ENCODE measurements around the gene VRK2. TPM values are rescaled to one million over a fixed set of nuclear protein-coding genes. Genes with fewer than 3 reads are reported as not detected.
"Not testable (repeated sequence)": the region's sequence is repeated elsewhere in the genome, so short reads cannot be mapped to it uniquely, and the experiment has no call there.

VRK2 gene
- total and polyA plus RNA-seq, 12 donors: 8.4 to 31.0 (median 26.5) TPM

GRCh38 chr2:58107803-58108710 is 61.5 kb downstream of the VRK2 start:
- 86 to 89% methylated on average over 10 of the region's 10 CpGs for WGBS, 2 donors

GRCh38 chr2:58109481-58109880 is 62.9 kb downstream of the VRK2 start:
- H3K27me3 ChIP-seq: no peaks in the 10 kb centered on the region
- DNase-seq (no peak), ATAC-seq (no peak)
- H3K27ac ChIP-seq: no peak overlapping the region
- H3K36me3 ChIP-seq: no peaks in the 10 kb centered on the region
- H3K4me1 ChIP-seq: peaks cover 0 to 48% (median 0%) of the 10 kb centered on the region in 9 donors
- TF ChIP-seq CTCF (IDR thresholded peaks at IDR 0.05): no peak
- intact Hi-C loops (cut with DNase I): no loop called here
- no peaks in the 10 kb centered on the region for H3K9me3 ChIP-seq
- no peak overlapping the region for H3K4me3 ChIP-seq
- 85 to 87% methylated on average over 2 of the region's 2 CpGs for WGBS, 2 donors

More at GRCh38 chr2:58107803-58108710, 61.5 kb downstream of the VRK2 start:
- TF ChIP-seq CTCF (IDR thresholded peaks at IDR 0.05): no peak
- peak in 2 of 8 donors; percentile 19 to 73 for ATAC-seq
- Histone ChIP-seq H3K27ac (peak overlapping the region in 1 of 10 donors; percentile 81), H3K36me3 (no peaks in the 10 kb centered on the region), H3K27me3 (no peaks in the 10 kb centered on the region), H3K4me3 (peak overlapping the region in 1 of 10 donors; percentile 11), H3K4me1 (peaks cover 0 to 46% (median 0%) of the 10 kb centered on the region in 9 donors), H3K9me3 (no peaks in the 10 kb centered on the region)
- DNase-seq: no peak
- intact Hi-C loops (cut with DNase I): no loop called here

GRCh38 chr2:58110765-58111164 is 64.2 kb downstream of the VRK2 start:
- Histone ChIP-seq H3K4me1 (peaks cover 0 to 48% (median 0%) of the 10 kb centered on the region in 9 donors), H3K9me3 (no peaks in the 10 kb centered on the region), H3K27ac (no peak overlapping the region), H3K4me3 (no peak overlapping the region), H3K36me3 (no peaks in the 10 kb centered on the region), H3K27me3 (no peaks in the 10 kb centered on the region)
- no peak for TF ChIP-seq CTCF (IDR thresholded peaks at IDR 0.05)
- intact Hi-C loops (cut with DNase I): no loop called here
- no peak for ATAC-seq
- DNase-seq: no peak
- 95 to 98% methylated on average over 6 of the region's 6 CpGs for WGBS, 2 donors

- H3K27me3 ChIP-seq; H3K4me3 ChIP-seq; ATAC-seq; intact Hi-C loops (cut with DNase I); DNase-seq; H3K36me3 ChIP-seq; H3K9me3 ChIP-seq: not testable (repeated sequence)
- Histone ChIP-seq H3K27ac (peak overlapping the region in 1 of 10 donors; percentile 82), H3K4me1 (peaks cover 0 to 25% (median 0%) of the 10 kb centered on the region in 9 donors)
- WGBS, 2 donors: 90 to 94% methylated on average over 9 of the region's 9 CpGs
Observed at GRCh38 chr2:58113563-58113962, 67.0 kb downstream of the VRK2 start.

All from heart right ventricle (tissue), 16 donors.